ENCODE data around the gene CSNK2A1. TPM values are rescaled to one million over a fixed set of nuclear protein-coding genes. Genes with fewer than 3 reads are reported as not detected.

The CSNK2A1 gene
- total and polyA plus RNA-seq, 2 donors (not counting 3 experiments of a cell fraction or from before 2014, with no cell fraction given): 68.4 to 142 TPM

DNA sequence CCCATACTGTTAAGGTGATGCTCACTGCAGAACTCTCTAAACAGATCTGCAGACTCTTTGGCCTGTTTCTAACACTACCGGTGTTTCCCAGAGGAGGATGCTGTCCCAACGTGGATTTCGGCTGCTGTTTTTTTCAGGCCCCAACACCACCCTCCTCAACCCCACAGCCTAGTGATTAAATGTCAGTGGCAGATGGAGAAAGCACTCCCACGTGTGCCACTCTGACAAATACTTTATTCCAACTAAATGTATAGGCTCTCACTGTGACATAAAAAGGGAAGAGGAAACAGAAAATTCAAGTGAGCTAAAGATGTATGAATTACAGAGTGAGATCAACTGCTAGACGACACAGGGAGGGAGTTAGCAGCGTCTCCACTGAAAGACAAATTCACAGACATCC is 84.8 kb downstream of the CSNK2A1 start:
- ChIA-PET CTCF (interaction anchor here (1.1 to 2.8 kb wide), 4 partner anchors 11 to 27 kb away, joined by 4 to 7 read pairs (median 6); no protein-coding TSS in a partner anchor), POLR2A (no interaction called here)
- no peak overlapping the region for H3K27ac ChIP-seq (ENCODE audit: insufficient read depth, low read depth, low read length)
- no peaks in the 10 kb centered on the region for H3K27me3 ChIP-seq (ENCODE audit: control insufficient read depth in 2 of 2, insufficient read depth in 2 of 2, low read length in 2 of 2)
- H2AFZ ChIP-seq (ENCODE audit: low read depth, low read length): no peak overlapping the region
- intact Hi-C loops (cut with micrococcal nuclease): no loop called here
- peak; percentile 48 for FAIRE-seq
- no peak overlapping the region for H3K4me3 ChIP-seq (replicated peaks in 1 of 3; ENCODE audit: insufficient read depth in 1 of 3, low read depth in 1 of 3, low read length in 3 of 3)
- no peaks in the 10 kb centered on the region for H3K9me3 ChIP-seq (replicated peaks; ENCODE audit: control insufficient read depth, insufficient read depth, low read length)
- H3K36me3 ChIP-seq (ENCODE audit: control insufficient read depth in 2 of 2, extremely low read depth in 1 of 2, insufficient read depth in 2 of 2, low read length in 2 of 2): no peaks in the 10 kb centered on the region
- peaks cover 3% of the 10 kb centered on the region for H4K20me1 ChIP-seq (replicated peaks; ENCODE audit: control insufficient read depth, extremely low read depth, insufficient read depth, low read length)
- no peak for DNase-seq (ENCODE audit: low read depth, low spot score)
- H3K79me2 ChIP-seq (ENCODE audit: control insufficient read depth, insufficient read depth, low read length): peaks cover 66% of the 10 kb centered on the region
- H3K9ac ChIP-seq (replicated peaks; ENCODE audit: extremely low read depth, insufficient read depth, low read length): no peak overlapping the region
- H3K4me1 ChIP-seq (ENCODE audit: control insufficient read depth, extremely low read depth, insufficient read depth, low read length): peaks cover 28% of the 10 kb centered on the region
- BruUV-seq (replicated peaks): no TSS peak
- dilution Hi-C loops (cut with MboI; ENCODE audit: extremely low pct_ligation_motif_present, low sequenced_read_pairs): no loop called here
- no peaks in the 10 kb centered on the region for H3K9me1 ChIP-seq (replicated peaks; ENCODE audit: control insufficient read depth, extremely low read depth, insufficient read depth, low read length)
- peak overlapping the region; percentile 27 for H3K4me2 ChIP-seq (ENCODE audit: insufficient read depth, low read length)
- TF ChIP-seq JUN (IDR thresholded peaks at IDR 0.05; ENCODE audit: borderline replicate concordance, insufficient read depth, insufficient read length, low read depth) (no peak), MAX (IDR thresholded peaks at IDR 0.05; ENCODE audit: insufficient read depth, insufficient read length) (no peak), POLR2AphosphoS5 (IDR thresholded peaks at IDR 0.05; ENCODE audit: insufficient read depth, low read depth, low read length) (no peak), FOS (IDR thresholded peaks at IDR 0.05; ENCODE audit: borderline replicate concordance, insufficient read depth, low read length) (no peak), MYC (IDR thresholded peaks at IDR 0.05; ENCODE audit: low read depth, low read length) (no peak), GATA2 (IDR thresholded peaks at IDR 0.05; ENCODE audit: insufficient read depth, insufficient read length, low read depth, low read length) (no peak), POLR2A (IDR thresholded peaks at IDR 0.05; ENCODE audit: low read depth, low read length) (no peak), EZH2 (IDR thresholded peaks at IDR 0.05; ENCODE audit: borderline replicate concordance, low read depth, low read length, severe bottlenecking) (no peak)

GRCh38 chr20:454951-455350 is 88.6 kb downstream of the CSNK2A1 start:
- ChIA-PET POLR2A (no interaction called here), CTCF (interaction anchor here (0.7 to 1.2 kb wide), 2 partner anchors 23 to 25 kb away, joined by 3 read pairs; no protein-coding TSS in a partner anchor)
- Histone ChIP-seq H4K20me1 (replicated peaks; ENCODE audit: control insufficient read depth, extremely low read depth, insufficient read depth, low read length) (no peaks in the 10 kb centered on the region), H3K9ac (replicated peaks; ENCODE audit: extremely low read depth, insufficient read depth, low read length) (no peak overlapping the region), H3K4me1 (ENCODE audit: control insufficient read depth, extremely low read depth, insufficient read depth, low read length) (peaks cover 12% of the 10 kb centered on the region), H3K36me3 (ENCODE audit: control insufficient read depth in 2 of 2, extremely low read depth in 1 of 2, insufficient read depth in 2 of 2, low read length in 2 of 2) (no peaks in the 10 kb centered on the region), H2AFZ (ENCODE audit: low read depth, low read length) (no peak overlapping the region), H3K9me3 (replicated peaks; ENCODE audit: control insufficient read depth, insufficient read depth, low read length) (no peaks in the 10 kb centered on the region), H3K27me3 (ENCODE audit: control insufficient read depth in 2 of 2, insufficient read depth in 2 of 2, low read length in 2 of 2) (no peaks in the 10 kb centered on the region), H3K27ac (ENCODE audit: insufficient read depth, low read depth, low read length) (no peak overlapping the region), H3K4me3 (replicated peaks in 1 of 3; ENCODE audit: insufficient read depth in 1 of 3, low read depth in 1 of 3, low read length in 3 of 3) (no peak overlapping the region), H3K9me1 (replicated peaks; ENCODE audit: control insufficient read depth, extremely low read depth, insufficient read depth, low read length) (no peaks in the 10 kb centered on the region), H3K79me2 (ENCODE audit: control insufficient read depth, insufficient read depth, low read length) (peaks cover 74% of the 10 kb centered on the region), H3K4me2 (ENCODE audit: insufficient read depth, low read length) (no peak overlapping the region)
- intact Hi-C loops (cut with micrococcal nuclease): no loop called here
- dilution Hi-C loops (cut with MboI; ENCODE audit: extremely low pct_ligation_motif_present, low sequenced_read_pairs): no loop called here
- no peak for TF ChIP-seq MAX (IDR thresholded peaks at IDR 0.05; ENCODE audit: insufficient read depth, insufficient read length)
- TF ChIP-seq POLR2AphosphoS5 (IDR thresholded peaks at IDR 0.05; ENCODE audit: insufficient read depth, low read depth, low read length): no peak
- TF ChIP-seq GATA2 (IDR thresholded peaks at IDR 0.05; ENCODE audit: insufficient read depth, insufficient read length, low read depth, low read length): no peak
- no peak for TF ChIP-seq POLR2A (IDR thresholded peaks at IDR 0.05; ENCODE audit: low read depth, low read length)
- TF ChIP-seq FOS (IDR thresholded peaks at IDR 0.05; ENCODE audit: borderline replicate concordance, insufficient read depth, low read length): no peak
- no peak for TF ChIP-seq CTCF (IDR thresholded peaks at IDR 0.05; ENCODE audit: extremely low read depth in 1 of 2, insufficient read depth in 1 of 2, low read depth in 1 of 2, low read length in 2 of 2)
- TF ChIP-seq EZH2 (IDR thresholded peaks at IDR 0.05; ENCODE audit: borderline replicate concordance, low read depth, low read length, severe bottlenecking): no peak
- FAIRE-seq (no peak), DNase-seq (ENCODE audit: low read depth, low spot score) (no peak)
- BruUV-seq (replicated peaks): no TSS peak

All from endothelial cell of umbilical vein (primary cell).